Esophagus squamous epithelium (tissue), 4 donors: ENCODE results near the gene MC1R.

Experiments
- CTCF ChIP-seq, 6 experiments: fragments of 450-650 bp in 4 of 6; fragments of 200-600 bp in 2 of 6; sonication (generic) in 2 of 6; IDR thresholded peaks; one replicate each; pipeline ENCODE4 v1.5.1; 2016 to 2019; ENCODE audit warnings: antibody characterized with exemption in 6 of 6, mild to moderate bottlenecking in 4 of 6, moderate library complexity in 4 of 6
- POLR2A ChIP-seq, 4 donors: fragments of 450-650 bp; IDR thresholded peaks; one replicate each; pipeline ENCODE4 v1.6.1; 2017; ENCODE audit warnings: antibody characterized with exemption in 4 of 4, mild to moderate bottlenecking in 4 of 4, moderate library complexity in 3 of 4

GRCh38 chr16:89946515-89946914 lies 27.9 kb downstream of the MC1R start:
- no peak for TF ChIP-seq CTCF (IDR thresholded peaks at IDR 0.05)
- no peak for TF ChIP-seq POLR2A (IDR thresholded peaks at IDR 0.05)
